Camera-type eye (tissue), 1 donor: ENCODE measurements around the gene STAC2. TPM values are rescaled to one million over a fixed set of nuclear protein-coding genes. Genes with fewer than 3 reads are reported as not detected.

Experiments
- total RNA-seq: library from RNA; depleted of rRNA; stranded (reverse); fragments of >200 nt; gene quantifications from one replicate; pipeline ENCODE4 v1.2.3, GENCODE V29; 2014

The STAC2 gene, protein sequence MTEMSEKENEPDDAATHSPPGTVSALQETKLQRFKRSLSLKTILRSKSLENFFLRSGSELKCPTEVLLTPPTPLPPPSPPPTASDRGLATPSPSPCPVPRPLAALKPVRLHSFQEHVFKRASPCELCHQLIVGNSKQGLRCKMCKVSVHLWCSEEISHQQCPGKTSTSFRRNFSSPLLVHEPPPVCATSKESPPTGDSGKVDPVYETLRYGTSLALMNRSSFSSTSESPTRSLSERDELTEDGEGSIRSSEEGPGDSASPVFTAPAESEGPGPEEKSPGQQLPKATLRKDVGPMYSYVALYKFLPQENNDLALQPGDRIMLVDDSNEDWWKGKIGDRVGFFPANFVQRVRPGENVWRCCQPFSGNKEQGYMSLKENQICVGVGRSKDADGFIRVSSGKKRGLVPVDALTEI
- total RNA-seq = 2.1 TPM

DNA sequence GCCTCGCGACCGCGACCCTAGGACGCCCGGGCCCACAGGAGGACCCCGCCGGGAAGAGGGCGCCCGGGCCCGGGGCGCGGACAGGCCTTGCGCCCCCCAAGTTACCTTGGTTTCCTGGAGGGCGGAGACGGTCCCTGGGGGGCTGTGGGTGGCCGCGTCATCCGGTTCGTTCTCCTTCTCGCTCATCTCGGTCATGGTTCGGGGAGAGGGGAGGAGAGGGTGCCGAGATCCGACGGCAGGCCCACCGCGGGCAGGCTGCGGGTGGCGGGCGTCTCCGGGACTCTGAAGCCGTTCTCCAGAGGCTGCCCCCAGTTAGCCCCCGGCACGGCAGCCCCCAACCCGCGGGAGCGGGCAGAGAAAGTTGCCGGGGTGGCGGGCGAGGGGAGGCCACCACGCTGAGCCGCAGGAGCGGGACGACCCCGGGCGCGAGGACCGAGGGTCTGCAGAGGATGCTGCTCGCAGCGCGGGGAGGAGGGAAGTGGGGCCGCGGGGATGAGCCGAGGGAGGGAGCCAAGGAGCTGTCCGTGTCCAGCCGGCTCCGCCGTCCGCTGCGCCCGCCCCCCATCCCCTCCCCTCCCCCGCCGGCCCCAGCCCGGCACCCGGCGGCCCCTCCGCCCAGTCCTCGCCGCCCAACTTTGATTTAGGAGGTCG is at the start of gene STAC2:
Gene STAC2 (minus strand): TSS at position 638 of the 651 bp plus-strand sequence. CDS start 443 bp downstream, at position 195.

DNA sequence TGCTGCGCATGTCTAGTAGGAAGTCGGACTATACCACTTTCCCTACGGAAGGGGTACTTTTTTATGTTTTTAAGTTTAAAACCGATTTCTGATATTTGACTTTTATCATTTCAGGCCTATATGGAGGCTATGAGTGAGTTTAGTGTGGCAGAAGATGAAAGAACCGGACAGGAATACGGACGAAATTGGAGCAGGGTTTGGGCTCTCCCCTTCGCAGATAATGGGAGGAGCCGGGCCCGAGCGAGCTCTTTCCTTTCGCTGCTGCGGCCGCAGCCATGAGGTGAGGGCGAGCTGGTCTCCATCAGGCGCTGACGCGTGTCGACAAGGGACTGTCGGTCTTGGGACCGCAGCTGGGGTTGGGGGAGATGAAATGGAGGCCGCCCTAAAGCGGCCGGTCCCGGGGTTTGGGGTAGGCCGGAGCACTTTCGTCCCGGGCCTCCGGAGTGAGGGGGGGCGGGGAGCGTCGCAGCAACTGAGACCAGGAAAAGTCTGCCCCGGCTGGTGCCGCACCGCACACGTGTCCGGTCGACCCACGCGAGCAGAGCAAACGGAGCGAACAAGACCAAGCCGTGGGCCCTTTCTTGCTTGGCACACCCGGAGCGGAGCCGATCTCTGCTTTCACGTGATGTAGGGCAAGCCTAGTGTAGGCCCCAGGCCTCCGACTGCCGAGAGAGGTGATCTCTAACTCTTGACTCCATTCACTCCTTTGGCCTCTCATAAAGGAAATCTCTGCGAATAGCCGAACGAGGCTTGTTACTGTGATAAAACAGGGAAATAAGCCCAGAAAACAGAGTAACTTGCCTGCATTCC is 25.5 kb downstream of the STAC2 start, which contains the start of gene RPL19:
Gene RPL19 (plus strand): TSS at position 214 of the 810 bp plus-strand sequence. CDS start 62 bp downstream, at position 276.

DNA sequence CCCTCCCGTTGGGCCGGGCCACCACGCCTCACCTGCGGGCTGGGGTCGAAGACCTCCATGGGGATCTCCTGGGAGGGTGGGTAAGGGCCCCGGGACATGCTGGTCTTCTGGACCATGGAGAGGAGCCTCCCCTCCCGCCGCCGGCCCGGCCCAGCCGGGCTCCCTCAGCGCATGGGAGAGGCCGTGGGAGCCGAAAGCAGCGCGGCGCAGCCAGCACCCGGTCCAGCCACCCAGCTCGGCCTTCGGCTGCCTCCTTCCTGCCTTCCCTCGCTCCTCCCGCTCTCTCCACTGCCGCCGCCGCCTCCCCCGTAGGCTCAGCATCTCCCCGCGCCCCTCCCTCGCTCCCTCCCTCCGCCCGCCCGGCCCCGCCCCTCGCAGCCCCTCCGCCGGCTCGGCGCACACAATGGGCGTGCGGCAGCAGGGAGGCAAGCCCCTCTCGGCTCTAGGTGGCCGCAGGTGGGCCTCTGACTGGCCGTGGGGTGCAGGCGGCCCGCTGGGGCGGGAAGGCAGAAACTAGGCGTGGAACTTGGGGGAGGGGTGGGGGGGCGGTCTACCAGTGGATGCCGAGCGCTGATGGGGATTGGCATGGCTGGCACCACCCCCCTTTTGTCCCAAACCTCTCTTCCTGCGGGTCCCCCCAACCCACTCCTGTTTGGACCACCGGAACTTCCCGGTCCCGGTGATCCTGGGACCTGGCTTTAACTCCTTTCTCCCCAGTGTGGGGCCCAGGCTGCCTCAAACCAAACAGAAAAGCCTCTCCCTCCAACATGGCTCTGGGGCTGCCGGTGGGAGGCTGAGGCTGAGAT is 28.2 kb downstream of the STAC2 start, which contains the start of gene CACNB1:
Gene CACNB1 (minus strand): TSS at position 290 of the 806 bp plus-strand sequence. CDS start 174 bp downstream, at position 116.

DNA sequence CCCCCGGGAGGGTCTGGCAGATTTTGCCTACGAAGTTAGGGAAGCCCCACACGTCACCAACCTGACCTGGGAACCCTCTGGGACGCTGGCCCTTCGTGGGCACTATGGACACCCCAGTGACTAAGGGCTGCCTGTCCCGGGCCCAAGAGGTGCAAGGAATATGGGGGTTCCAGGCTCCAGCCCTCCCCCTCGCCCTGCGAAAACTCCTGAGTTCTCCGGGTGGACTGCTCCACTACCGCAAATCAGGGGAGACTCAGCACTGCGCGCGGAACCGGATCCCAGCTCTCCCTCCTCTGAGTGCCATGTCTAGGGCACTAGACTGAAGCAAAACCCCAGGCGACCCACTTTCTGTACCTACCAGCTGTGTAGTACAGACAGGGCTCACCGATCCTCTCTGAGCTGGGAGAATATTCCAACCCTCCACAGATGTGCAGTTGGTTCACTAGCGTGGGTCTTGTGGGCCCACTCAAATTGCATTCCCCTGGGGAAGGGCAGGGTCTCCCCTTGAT is 59.9 kb downstream of the STAC2 start, which contains the start of gene ARL5C:
Gene ARL5C (minus strand): TSS at position 321 of the 509 bp plus-strand sequence. CDS start 401 bp downstream, outside the sequence.

Other genes starting within 250 kb of the STAC2 start
- 49.3 TPM for gene PLXDC1, start 74.3 kb downstream of the STAC2 start, total RNA-seq
- gene ARL5C, start 59.8 kb downstream of the STAC2 start, total RNA-seq = 1.3 TPM
- gene CACNB1, start 28.3 kb downstream of the STAC2 start, total RNA-seq = 32.9 TPM
- 1,596 TPM for gene RPL19, start 25.7 kb downstream of the STAC2 start, total RNA-seq
- 56.0 TPM for gene FBXL20, start 175.7 kb upstream of the STAC2 start, total RNA-seq
- gene MED1, start 225.3 kb upstream of the STAC2 start, total RNA-seq = 32.5 TPM
- 62.7 TPM for gene CDK12, start 235.5 kb upstream of the STAC2 start, total RNA-seq